ENCODE results near the gene ARID4B.
"Not testable (repeated sequence)": the region's sequence is repeated elsewhere in the genome, so short reads cannot be mapped to it uniquely, and the experiment has no call there.

ARID4B gene

DNA sequence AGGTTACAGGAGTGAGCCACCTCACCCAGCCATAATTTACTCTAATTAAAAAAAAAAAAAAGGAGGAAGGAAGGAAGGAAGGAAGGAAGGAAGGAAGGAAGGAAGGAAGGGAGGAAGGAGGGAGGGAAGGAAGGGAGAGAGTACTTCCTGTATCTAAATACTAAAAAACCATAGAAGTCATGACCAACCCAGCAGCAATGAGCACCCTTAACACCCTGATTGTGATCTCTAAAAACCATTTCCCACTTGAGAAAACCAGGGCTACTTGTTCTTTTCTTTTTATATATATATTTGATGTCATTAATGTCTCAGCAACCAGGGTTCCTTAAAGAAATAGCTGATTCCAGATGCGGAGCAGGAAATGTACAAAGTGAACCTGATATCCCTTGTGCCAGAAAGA is 31.2 kb downstream of the ARID4B start:
- DNase-seq, result peak; percentile 34

DNA sequence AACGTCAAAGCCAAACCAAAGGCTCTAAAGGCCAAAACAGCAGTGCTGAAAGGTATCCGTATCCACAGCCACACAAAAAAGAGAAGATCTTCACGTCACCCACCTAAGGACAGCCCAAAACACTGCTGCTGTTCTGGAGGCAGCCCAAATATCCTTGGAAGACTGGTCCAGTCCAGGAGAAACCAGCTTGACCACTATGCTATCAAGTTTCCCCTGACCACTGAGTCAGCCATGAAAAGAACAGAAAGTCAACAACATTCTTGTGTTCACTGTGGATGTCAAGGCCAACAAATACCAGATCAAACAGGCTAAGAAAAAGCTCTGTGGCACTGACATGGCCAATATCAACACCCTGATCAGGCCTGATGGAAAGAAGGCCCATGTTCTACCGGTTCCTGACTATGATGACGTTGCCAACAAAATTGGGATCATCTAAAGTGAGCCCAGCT is 32.1 kb downstream of the ARID4B start:
- DNase-seq, result no peak

DNA sequence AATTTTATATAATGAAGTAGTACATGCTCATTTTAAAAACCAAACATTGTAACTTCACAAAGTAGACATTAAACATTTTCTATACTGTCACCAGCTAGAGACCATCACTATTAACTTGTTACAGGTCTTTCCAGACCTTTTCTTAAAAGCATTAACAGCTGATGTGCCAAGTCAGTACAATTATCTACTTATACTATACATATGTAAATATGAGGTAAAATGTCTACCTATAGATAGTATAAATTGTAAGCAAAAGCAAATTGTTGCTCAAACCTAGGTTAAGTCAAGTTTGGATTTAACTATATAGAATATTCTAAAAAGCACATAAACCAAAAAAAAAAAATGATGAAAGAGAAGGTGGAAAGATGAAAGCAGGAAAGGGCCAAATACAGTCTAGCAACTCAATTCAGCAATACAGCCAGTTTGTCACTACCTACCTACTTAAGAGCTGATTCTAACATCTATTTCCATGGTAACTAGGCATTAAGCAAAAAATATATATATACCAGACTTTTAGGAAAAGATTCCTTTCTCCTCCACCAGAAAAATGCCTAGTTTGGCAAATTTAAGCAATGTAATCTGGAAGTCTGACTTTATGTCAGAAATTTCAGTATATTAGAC is 34.5 kb downstream of the ARID4B start:
- no peak for DNase-seq

DNA sequence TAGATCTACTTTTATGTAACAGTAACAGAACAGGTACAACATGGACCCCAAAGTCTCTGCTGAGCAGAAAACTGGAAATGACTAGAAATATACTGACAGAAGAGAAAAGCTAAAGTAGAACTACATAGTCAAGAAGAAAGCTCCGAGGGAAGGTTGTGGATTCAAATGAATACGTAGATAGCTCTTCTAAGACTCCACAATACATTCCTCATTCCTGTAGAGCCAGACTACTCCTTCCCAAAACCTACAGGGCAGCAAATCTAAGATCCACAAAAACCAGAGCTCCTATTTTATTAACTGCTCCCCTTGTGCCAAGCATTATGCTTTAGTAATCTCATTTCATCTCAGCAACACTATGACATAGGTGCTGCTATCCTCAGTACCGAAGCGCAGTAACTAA is 35.2 kb downstream of the ARID4B start:
- DNase-seq, result no peak

DNA sequence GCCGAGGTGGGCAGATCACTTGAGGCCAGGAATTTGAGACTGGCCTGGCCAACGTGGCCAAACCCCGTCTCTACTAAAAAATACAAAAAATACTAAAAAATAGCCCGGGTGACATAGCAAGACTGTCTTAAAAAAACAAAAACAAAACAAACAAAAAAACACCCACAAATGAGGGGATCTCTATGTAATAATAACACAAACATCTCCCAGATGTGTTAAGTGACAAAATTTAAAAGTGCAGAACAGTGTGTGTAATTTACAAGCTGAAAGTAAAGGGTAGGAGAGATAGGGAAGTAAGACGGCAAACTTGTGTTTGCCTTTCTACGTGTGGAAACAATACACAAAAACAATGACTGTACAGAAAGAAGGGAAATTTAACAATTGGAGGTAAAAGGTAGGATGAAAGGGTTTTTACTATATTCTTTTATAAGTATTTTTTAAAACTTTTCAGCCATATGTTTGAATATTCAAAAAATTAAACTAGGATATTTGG is 36.3 kb downstream of the ARID4B start:
- DNase-seq, result no peak

DNA sequence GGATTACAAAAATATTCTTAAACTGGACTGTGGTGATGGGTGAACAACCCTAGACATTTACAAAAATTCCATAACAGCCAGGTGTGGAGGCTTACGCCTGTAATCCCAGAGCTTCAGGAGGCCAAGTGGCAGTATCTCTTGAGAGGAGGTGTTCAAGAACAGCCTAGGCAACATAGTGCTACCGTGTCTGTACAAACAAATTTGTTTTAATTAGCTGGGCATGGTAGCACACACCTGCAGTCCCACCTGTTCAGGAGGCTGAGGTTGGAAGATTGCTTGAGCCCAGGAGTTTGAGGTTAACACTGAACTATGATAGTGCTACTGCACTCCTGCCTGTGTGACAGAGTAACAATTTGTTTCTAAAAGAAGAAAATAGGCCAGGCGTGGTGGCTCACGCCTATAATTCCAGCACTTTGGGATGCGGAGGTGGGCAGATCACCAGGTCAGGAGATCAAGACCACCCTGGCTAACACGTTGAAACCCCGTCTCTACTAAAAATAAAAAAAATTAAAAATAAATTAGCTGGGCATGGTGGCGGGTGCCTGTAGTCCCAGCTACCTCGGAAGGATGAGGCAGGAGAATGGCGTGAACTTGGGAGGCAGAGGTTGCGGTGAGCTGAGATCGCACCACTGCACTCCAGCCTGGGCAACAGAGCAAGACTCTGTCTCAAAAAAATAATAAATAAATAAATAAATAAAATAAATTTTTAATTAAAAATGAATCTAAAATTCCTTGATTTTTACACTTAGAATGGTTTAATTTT is 37.1 kb downstream of the ARID4B start:
- DNase-seq, result no peak

DNA sequence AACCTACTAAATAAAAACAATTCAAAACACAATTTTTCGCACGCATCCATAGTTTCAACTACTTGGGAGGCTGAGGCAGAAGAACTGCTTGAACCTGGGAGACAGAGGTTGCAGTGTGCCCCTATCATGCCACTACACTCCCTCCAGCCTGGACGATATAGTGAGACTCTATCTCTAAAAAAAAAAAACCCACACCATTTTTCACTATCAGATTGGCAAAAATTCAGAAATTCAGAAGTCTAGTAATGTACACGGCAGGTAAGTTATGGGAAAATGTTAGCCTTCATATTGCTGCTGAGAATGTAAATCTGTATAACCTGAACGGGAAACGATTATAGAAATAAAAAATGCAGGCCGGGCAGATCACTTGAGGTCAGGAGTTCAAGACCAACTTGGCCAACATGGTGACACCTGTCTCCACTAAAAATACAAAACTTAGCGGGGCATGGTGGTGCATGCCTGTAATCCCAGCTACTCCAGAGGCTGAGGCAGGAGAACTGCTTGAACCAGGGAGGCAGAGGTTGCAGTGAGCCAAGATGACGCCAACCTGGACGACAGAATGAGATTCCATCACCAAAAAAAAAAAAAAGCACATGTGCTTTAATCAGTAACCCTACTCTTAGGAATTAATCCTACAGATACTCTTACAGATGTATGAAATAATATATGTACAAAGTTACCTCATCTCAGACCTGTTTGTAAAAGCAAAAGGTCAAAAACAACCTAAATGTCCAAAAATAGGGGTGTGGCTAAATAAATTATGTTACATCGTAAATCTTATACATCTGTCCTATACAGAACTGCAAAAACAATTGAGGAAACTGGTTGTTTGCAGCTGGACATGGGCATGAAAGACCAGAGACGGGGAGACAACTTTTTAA is 37.9 kb downstream of the ARID4B start:
- no peak for DNase-seq

DNA sequence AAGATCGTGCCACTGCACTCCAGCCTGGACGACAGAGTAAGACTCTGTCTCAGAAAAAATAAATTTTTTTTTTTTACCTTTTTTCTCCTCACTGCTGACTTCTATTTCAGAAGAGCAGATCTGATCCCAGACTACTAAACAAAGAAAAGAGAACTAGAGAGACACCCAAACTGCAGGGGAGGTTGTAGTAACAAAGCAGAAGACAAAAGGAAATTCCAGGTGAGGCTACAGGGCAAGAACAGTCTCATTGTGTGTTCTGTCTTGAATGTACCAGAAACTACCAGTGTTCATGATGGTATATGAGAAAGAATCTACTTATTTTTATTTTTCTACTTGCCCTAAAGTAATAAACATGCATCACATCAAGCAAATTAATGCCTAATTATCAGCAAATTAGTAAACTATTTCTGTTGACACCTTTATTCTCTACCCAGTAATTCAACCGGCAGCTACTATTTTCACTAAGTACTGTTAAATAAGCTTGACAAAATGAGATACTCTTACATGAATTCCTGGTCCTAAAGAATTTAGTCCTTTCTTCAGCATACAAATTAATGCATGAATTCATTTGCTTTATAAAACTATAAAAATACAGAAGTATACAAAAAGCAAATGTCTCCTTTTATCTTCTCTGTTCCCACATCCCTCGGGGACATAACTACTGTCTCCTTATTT is 40.6 kb downstream of the ARID4B start:
- no peak for DNase-seq

DNA sequence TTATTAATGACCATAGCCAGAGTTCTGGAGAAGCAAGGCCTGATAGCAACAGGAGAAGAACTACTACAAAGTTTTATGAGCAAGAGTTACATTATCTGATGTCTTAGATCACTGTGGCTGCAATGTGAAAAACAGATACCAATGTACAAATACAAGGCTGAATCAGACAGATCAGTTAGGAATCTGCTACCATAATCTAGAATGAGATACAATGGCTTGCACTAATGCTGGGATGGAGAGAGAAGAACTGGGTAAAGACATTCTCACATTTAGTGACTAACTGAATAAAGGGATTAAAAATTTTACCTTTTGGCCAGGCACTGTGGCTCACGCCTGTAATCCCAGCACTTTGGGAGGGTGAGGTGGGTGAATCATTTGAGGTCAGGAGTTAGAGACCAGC is 41.3 kb downstream of the ARID4B start:
- no peak for DNase-seq

DNA sequence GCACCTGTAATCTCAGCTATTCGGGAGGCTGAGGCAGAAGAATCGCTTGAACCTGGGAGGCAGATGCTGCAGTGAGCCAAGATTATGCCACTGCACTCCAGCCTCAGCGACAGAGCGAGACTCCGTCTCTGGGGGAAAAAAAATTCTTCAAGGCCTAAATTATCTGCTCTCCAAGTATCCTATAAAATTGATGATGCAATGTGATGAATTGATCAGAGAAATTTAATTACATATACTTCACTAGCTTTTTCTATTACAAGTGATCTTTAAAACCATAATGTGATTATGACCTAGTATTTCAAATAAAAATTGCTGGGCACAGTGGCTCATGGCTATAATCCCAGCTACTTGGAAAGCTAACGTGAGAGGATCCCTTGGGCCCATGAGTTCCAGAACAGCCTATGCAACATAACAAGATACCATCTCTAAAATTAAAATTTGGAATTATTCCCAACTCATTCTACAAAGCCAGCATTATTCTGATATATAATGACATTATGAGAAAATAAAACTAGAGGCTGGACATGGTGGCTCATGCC is 43.7 kb downstream of the ARID4B start:
- DNase-seq, result no peak

DNA sequence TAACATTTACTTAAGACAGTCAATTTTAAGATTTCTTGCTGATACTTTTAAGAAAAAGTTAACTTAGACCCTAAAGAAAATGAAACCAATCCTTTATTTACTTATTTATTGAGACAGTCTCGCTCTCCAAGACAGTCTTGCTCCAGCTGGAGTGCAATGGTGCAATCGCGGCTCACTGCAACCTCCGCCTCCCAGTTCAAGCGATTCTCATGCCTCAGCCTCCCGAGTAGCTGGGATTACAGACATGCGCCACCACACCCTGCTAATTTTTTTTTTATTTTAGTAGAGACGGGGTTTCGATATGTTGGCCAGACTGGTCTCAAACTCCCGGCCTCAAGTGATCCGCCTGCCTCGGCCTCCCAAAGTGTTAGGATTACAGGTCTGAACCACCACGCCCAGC is 44.3 kb downstream of the ARID4B start:
- not testable (repeated sequence) for DNase-seq

DNA sequence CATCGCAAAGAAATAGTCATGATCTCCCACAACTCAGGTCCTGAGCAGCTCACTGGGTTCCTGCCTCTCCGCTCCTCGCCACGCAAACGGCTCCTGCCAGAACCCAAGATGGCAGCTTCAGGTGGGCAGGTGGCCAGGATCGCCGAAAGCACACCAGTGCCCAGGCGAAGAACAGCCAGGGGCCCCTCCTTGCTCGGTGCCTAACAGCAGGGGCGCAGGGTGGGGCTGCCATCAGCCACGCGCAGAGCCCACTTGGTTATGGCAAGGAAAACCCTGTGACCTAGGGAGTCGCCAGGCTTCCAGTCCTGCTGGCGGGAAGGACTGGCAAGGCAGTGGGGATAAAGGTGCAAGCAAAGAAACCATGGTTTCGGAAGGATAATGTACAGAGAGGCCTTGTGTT is 47.5 kb downstream of the ARID4B start:
- no peak for DNase-seq

DNA sequence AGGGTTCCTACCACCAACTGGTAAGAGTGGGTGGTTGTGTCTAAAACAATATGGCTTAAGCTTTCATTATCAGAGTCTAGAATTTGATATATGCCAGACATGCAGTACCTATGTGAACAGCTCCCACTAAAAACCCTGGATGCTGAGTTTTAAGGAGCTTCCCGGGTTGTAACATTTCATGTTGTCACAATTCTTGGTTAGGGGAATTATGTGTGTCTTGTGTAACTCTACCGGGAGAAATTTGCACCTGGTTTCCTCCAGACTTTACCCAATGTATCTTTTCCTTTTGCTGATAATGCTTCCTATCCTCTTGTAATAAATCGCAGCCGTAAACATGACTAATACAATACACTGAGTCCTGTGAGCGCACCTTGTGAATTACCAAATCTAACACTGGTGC is 48.3 kb downstream of the ARID4B start:
- DNase-seq, result no peak

DNA sequence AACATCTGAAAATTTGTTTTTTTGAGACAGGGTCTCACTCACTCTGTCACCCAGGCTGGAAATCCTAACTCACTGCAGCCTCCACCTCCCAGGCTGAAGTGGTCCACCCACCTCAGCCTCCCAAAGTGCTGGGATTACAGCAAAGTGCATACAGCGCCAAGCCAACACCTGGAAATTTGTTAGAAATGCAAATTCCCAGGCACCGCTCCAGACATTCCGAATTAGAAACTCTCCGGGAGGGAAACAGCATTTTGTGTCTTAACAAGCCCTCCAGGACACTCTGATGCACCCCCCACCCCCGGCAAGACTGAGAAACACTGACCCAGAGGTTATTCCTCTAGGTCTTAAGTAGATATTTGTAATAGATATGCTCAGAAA is 49.1 kb downstream of the ARID4B start:
- no peak for DNase-seq

DNA sequence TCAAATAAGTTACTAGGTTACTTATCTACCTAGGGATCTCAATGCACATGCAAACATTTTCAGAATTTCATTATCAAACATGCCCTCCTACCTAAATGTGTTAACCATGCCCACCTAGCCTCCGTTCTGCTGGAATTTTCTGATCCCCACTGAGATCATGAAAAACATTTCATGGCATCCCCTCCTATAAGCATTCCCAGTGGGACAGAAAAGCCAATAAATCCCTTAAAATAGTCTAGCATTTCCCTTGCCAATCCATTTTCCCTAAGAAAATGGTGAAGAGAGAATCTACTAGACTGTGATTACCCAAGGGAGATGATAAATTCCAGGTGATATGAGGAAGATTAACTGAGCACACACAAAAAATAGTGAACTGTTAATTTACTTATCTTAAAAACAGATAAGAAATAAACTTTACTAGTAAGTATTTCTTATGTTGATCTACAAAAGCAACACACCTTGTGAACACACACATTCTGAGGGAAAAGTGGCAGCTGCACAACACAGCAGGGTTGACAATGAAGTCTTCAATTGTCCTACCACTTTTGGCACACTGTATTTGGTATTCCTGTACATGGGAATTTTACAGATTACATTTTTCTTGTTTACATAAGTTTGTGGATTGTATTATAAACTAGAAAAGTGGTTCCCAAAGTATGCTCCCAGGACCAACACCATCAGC is 49.6 kb downstream of the ARID4B start:
- DNase-seq, result no peak

DNA sequence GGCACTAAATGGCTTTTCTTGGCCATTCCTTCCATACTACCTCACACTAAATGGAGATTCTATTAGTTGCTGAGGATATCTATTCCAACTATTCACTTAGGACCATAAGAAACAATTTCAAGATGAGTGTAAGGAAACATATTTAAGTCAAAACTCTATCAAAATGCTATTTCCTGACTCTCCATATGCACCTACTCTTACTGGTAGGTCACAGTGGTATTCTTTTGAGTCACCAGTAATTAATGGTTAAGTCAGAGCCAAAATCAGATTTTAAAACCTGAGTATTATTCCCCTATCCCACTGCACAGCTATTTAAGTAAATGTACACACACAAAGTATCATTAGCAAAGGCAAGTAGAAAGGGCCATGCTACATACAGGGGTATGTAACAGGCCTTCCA is 50.3 kb downstream of the ARID4B start:
- DNase-seq, result no peak

DNA sequence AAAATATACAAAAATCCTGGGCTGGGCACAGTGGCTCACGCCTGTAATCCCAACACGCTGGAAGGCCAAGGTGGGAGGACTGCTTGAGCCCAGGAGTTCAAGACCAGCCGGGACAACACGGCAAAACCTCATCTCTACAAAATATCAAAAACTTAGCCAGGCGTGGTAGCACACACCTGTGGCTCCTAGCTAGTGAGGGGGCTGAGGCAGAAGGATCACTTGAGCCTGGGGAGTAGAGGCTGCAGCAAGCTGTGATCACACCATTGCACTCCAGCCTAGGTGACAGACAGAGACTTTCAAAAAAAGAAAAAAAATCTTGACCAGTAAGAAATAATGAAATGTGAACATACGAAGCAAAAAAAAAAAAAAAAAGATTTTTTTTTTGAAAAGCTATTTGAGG is 52.1 kb downstream of the ARID4B start:
- no peak for DNase-seq

DNA sequence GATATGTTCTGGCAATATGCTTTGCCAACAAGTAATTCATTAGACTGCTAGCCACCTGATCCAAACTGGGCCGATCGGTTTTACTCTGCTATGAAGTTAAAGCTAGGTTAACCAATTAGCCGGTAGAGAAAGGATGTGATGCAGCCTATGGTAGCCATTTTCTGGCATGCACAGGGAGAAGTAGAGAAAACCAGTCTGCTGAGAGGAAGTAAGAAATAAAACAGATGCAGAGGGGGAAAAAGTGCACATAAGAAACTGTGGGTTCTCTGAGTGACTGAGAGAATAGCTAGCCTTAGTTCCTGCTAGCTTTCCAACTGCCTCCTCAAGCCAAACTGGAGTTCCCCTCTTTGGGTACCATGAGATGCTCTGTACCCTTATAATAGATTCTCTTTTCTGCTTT is 52.8 kb downstream of the ARID4B start:
- DNase-seq, result peak; percentile 28

DNA sequence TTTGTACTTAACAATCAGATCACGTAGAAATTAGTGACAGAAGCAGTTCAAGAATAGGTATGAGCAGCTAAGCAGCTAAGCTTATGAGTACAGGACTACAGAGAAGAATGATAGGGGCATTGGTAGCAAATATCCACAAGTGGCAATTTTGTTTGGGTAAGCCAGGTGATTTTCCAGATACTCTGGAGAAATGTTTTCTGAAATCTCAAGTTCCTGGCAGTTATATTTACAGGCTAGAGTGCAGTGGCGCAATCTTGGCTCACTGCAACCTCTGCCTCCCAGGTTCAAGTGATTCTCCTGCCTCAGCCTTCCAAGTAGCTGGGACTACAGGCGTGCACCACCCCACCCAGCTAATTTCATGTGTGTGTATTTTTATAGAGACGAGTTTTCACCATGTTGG is 55.1 kb downstream of the ARID4B start:
- no peak for DNase-seq

DNA sequence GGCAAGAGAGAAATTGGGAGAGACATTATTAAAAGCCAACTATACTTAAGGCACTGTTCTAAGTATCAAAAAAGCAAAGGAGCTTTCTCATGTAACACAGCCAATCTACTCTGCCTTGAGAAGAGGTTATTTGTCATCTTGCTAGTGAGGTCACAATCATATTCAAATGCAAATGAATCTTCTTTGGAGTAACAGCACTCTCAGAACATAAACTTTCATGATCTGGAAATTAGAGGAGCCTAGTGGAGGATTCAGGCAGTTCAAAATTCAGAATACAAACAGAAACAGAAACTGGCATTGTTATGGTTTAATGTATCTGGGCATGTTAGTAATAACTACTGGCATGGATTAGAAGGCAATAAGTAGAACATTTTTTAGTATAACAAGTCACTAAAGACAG is 57.4 kb downstream of the ARID4B start:
- peak; percentile 29 for DNase-seq

DNA sequence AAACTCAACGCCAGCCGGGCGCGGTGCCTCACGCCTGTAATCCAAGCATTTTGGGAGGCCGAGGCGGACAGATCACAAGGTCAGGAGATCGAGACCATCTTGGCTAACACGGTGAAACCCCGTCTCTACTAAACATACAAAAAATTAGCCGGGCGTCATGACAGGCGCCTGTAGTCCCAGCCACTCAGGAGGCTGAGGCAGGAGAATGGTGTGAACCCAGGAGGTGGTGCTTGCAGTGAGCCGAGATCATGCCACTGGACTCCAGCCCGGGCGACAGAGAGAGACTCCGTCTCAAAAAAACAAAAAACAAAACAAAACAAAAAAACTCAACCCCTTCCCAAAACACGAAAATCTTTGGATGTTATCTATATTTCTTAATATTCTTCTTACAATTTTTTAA is 58.0 kb downstream of the ARID4B start:
- DNase-seq, result not testable (repeated sequence)

Measured in CD4-positive, alpha-beta T cell treated with Interleukin-4 for 4 hours (primary cell).